NCI-H2171 (cell line): ENCODE measurements around the gene SLC22A12.
"Not testable (repeated sequence)": the region's sequence is repeated elsewhere in the genome, so short reads cannot be mapped to it uniquely, and the experiment has no call there.

Experiments
- DNase-seq: peaks from one replicate; lab custom pipeline; 2025; lab: John Stamatoyannopoulos, UW

Gene SLC22A12

DNA sequence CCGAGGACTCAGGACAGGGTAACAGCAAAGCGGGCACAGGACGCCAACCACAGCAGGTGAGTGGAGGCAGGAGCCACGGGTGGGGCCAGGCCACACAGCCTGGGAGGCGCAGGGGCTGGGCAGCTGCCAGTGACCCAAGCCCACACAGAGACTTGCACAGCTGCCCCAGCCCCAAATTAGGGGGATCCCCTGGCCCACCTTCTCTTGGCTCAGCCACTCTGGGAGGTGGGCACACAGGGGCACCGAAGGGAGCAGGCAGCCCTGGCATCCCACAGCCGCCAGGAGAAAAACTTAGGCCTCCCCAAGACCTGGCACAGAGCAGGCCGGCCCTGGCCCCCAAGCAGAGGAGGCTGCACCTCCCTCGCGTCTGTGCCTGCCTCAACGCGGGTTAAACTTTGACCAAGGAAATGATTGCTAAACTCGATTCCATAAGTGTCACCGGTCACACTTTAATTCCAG, at the start of gene SLC22A12:
SLC22A12 (plus strand) TSS at position 458 of the 459 bp plus-strand sequence. CDS start 337 bp downstream, outside the sequence.
- no peak for DNase-seq

DNA sequence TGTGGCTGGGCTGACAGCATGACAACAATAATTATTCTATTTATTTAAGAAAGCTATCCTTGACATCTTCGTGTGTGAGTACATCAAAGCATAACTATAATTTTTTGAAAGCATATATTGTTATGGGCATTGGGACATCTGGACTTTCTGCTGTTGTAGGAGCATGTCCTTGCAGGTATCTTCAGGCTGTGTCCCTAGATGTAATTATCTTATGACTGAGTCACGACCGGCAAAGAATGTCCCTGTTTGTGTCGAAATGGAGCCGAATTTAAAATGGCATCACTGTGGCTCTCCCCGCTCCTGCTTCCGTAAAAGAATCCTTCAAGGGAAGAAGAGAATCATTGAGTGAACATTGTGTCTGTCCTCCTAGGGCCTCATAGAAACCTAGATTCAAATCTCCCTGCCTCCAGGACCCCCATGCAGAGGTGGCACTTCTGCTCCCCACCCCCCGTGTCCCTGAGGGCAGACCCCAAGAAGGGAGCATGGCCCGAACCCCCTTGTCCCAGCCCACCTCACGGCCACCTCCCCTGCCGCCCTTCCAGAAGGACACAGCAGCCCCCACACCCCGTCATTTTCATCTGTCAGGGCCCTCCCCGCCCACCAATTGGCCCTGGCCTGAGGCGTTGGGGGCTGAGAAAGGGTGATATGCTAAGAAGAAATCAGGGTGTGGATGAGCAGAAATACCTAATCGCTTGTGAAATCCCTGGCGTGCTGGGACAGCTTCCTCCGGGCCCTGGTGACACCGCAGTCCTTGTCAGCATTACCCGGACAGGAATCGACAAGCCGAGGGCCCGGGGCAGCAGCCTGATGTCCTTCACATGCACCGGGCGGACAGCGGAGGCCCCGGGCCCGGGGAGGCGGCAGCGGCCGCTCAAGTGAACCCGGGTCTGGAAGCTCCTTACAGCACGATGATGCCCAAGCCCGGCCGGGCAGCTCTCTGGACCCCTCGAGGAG, 48.6 kb upstream of the SLC22A12 start:
- DNase-seq, result no peak

DNA sequence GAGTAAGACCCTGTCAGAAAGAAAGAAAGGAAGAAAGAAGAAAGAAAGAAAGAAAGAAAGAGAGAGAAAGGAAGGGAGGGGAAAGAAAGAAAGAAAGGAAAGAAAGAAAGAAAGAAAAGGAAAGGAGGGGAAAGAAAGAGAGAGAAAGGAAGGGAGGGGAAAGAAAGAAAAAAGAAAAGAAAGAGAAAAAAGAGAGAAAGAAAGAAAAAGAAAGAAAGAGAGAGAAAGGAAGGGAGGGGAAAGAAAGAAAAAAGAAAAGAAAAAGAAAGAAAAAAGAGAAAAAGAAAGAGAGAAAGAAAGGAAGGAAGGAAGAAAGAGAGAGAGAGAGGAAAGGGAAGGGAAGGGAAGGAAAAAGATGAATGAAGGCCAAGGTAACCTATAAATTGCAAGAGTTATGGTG, 47.2 kb upstream of the SLC22A12 start:
- no peak for DNase-seq

DNA sequence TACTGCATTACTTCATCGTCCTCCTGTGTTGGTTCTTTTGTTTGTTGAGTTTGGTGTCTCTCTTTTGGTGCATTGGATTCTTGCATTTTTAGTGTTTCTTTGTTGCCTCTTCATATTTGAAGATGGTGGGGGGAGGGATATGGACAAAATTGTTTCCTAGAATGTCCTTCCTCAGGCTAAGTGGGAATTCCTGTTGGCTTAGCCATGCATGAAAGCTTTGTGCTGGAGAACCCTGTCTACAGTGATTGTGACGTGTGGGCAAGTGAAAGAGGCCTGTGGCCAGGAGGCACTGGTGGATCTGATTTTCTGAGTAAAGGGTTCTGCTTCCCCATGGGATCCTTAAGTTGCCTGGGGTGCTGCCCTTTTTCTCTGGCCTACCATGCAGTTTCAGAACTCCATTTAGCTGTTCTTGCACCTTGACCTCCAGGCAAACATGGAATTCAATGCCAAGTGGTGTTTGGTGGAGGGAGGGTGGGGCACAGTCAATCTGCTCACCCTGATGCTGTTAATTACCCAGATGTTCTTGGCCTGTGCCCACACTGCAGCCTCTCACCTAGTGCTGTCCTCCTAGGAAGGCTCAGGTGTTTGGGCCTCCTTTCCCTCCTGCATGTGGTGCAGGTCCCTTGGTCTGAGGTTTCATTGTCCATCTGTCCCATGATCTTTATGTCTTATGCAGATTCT, 46.3 kb upstream of the SLC22A12 start:
- DNase-seq, result no peak

DNA sequence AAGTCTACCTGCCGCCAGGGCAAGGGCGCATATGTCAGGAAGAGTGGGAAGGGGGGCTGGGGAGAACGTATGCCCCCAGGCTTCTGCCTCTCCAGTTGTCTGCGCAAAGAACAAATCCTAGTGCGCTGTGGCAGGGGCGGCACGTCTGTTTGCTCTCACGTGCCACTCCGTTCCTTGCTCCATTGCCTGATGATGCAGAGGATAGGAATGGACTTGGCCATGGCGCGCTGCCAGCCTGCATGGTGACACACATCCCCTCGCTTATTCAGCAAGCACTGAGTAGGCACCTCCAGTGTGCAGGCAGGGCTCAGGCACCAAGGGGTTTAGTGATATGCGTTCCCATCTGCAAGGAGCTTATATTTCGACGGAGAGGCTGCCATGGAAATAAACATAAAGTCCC, 45.4 kb upstream of the SLC22A12 start:
- no peak for DNase-seq

DNA sequence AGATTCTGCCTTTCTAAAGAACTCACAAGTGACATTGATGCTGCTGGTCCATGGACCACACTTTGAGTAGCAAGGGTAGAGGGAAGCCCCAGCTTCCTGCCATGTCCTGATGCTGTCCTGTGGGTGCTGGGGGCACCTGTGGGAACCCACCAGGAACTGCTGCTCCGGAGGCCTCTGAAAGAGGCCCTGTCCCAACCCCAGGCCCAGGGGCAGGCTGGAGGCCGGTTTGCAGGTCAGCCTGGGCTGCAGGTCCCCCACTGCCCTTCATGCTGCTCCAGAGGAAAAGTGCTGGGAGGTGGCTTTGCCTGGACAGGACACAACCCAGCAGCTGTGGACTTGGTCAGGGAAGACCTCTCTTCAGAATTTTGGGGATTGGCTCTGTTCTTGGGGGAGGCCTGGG, 44.8 kb upstream of the SLC22A12 start:
- DNase-seq, result no peak

DNA sequence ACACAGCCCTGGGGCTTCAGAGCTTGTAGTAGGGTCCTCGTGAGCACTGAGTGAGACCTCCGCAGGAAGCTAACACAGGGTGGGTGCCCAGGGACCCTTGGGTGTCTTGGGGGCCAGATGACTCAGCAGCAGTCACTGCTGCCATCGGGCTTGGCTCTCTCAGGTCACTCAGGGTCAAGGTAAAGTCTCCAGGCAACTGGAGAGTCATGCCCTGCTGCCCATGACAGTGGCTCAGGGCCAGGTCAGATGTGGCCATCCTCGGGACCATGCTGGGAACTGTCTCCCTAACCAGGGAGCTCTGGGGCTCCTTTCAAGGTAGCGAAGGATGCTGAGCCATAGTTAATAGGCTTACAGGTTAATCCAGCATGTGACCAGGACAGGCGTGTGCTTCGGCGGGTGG, 44.4 kb upstream of the SLC22A12 start:
- DNase-seq, result no peak

DNA sequence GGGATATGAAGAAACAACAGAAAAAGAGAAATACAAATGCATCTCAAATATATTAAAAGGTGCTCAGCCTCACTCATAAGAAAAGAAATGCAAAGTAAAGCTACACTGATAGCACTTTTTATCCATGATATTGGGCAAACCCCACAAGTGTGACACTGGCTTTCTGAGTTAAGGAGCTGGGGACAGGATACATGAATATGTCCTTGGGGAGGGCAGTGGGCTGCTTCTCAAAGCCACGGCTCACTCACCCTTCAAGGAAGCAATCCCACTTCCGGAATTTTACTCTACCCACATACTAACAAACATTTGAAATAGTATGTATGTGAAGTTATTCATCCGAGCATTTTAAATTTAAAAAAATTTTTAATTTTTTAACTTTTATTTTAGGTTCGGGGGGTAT, 41.1 kb upstream of the SLC22A12 start:
- DNase-seq, result no peak

DNA sequence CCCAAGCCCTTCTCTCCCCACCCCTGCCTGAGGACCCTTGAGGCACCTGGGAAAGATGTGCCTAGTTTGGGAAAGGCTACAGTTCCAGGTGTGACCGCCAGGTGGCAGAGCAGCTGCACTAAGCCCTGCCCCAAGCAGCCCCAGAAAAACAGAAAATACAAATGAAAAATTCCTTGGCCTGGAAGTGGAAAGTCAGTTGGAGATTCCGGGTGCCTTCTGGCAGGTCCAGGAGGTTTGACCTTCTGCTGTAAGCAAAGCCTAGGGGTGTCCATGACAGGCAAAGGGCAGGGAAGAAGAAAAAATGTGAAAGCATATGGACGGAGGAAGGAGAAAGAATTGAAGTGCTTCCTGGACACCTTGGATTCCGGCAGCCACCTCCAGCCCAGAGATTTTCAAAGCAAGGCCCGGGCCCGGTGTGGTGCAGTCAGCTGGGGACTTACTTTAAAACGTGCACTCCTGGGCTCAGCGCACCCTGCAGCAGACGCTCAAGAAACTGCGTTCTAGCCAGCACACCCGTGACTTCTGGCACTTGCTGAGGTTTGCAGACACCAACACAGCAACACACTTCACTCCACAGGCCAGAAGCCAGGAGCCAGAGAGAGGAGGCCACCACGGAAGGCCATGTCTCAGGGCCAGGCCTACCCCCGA, 37.3 kb upstream of the SLC22A12 start:
- no peak for DNase-seq

DNA sequence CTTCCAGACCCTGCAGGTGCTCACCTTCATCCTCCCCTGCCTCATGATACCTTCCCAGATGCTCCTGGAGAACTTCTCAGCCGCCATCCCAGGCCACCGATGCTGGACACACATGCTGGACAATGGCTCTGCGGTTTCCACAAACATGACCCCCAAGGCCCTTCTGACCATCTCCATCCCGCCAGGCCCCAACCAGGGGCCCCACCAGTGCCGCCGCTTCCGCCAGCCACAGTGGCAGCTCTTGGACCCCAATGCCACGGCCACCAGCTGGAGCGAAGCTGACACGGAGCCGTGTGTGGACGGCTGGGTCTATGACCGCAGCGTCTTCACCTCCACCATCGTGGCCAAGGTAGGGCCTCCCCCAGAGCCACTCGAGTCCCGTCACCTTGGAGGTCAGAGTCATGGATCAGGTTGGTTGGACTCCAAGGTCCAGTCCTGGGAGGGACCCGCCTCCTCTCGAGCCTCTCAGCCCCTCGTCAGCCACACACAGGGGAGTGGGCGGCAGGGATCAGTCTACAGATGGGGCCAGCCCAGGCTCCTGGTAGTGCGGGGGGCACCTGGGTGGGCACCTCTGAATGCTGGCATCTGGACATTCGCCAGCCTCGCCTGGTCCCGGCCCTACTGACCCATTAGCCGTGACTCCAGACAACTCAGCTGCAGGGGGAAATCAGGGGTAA, 34.8 kb upstream of the SLC22A12 start:
- no peak for DNase-seq

DNA sequence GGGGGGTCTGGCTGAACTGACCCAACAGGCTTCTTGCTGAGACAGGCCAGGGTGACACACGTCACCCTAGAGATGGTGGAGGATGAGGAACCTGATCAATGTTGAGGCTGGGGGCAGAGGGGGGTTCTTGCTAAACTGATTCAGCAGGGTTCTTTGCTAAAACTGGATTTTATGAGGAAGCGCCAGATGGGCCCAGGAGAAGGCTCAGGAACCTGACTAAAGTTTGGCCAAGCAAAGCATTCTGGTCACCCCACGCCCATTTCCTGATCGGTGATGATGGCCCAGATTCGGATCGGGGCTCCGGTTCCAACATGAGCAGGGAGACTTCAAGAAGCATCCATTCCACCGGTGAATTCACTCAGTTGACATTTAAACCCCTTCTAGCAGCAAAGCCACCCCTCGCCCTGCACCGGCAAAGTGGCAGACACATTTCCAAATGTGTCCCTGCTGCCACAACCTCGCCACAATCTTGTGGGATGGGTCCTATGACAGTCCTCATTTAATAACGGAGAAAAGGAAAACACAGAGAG, 34.2 kb upstream of the SLC22A12 start:
- DNase-seq, result no peak

DNA sequence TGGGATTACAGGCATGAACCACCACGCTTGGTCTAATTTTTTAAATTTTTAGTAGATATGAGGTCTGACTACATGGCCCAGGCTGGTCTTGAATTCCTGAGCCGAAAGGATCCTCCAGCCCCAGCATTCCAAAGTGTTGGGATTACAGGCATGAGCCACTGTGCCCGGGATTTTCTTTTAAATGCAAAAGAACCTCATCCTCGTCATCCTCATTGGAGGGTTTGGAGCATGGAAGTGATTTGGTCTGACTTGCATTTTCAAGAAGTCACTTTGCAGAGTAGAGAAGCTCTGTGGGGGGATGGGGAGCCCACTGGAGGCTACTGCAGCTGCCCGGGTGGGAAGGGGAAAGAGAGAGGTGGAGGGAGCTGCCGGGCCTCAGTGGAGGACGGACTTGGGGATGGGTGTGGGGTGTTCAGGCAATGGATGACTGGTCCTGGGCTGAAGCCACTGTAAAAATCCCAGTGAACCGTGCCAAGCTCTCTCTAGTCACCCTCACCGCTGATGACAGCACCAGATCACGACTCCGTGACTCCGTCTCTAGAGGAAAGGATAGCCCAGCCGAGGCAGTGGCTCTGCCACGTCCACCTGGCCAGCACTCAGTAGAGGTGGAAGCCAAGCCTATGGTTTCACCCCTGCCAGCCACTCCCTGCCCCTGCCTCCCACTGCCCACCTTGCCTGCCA, 32.8 kb upstream of the SLC22A12 start:
- DNase-seq, result no peak

DNA sequence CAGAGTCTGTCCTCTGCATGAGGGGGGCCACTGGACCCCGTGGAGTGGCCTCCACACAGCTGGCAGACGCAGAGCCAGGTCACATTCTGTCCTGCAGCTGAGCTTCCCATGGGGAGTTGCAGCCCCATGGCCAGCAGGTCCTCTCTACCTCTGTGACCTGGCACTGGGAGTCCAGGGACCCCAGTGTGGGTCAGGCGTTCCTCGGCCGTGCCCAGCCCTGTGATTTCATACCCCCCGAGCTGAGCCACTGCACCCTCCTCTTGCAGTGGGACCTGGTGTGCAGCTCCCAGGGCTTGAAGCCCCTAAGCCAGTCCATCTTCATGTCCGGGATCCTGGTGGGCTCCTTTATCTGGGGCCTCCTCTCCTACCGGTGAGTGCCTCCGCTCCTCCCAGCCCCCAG, 32.2 kb upstream of the SLC22A12 start:
- DNase-seq, result no peak

DNA sequence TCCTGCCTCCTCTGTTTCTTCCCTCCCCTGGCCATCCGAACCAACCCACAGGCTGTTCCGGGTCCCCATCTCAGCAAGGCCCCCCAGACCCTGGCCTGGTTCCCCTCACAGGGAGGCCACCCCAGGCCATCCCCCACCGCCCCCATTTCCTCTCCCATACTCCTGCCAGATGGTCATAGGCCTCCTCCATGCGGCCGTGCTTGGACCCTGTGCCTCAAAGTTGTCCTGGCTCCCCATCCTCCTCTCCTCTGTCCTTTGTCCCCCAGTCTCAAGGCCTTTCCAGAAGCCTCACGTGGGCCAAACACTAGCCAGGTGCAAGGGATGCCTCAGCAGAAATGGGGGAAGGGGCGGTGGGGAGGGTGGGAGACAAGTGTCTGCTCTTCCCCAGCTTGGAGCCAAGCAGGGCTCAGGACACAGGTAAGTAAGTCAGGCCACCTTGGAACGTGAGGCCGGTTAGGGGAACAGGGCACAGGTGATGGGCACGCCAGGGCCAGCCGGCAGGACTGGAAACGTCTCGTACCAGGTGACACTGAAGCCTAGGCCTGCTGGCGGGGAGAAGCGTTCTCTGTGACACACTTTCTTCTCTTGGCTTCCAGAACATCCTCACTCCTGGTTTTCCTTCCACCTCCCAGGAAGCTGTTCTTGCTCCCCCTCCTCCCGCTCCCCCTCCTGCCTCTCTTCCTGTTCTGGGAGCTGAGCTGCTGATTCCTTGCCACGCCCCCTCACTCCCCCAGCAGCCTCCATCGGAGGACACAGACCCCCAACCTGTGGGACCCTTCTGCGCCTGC, 31.5 kb upstream of the SLC22A12 start:
- DNase-seq, result no peak

DNA sequence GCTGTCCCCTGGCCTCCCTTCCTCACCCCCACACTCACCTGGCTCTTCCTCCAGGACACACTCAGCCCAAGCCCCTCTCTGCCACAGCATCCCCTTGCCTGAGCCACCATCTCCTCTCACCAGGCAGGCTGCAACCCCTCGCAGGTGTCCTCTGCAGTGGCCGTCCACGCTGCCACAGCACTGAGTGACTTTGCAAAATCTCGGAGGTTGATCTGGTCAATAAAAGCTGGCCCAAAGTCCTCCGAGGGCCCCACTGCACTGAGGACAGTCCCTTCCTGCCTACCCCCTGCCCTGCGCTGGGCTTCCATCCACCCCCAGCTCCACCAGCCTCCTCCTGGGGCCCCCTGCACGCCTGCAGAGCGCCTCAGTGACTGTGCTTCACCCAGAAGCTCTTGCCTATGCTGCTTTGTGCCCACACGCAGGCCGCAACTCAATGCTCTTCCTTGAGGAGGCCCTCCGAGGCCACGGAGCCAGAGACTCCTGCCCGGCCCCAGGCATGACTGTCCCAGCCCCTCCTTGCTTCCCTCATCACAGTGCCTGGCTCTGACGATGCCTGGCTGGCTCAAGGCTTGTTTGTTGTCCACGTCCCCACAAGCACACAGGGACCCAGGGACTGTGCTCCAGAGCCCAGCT, 30.8 kb upstream of the SLC22A12 start:
- DNase-seq, result no peak

DNA sequence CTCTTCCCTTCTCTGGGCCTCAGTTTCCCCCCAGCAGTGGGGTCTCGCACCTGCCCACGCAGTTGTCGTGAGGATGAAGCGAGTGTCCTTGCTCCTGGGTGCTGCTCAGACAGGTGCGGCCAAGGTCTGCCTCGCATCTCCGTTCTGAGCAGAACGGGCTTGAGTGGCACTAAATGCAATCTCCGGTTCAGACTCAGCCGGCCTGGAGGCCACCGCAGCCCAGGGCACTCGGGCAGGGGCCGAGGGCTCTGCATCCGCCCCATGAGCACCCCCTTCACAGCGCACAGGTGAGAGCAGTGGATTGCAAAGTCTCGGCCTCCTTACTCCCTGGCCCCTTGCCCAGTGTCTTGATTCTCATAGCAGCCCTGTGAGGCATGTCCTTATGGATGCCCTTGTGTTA, 30.1 kb upstream of the SLC22A12 start:
- no peak for DNase-seq

DNA sequence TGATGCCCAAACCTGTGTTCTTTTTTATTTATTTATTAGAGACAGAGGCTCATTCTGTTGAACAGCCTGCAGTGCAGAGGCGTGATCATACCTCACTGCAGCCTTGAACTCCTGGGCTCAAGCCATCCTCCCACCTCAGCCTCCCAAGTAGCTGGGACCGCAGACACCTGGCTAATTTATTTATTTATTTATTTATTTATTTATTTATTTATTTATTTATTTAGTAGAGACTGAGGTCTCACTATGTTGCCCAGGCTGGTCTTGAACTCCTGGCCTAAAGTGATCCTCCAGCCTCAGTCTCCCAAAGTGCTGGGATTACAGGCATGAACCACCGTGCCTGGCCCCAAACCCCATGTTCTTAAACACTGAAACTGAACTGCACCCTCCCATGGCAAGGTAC, 29.6 kb upstream of the SLC22A12 start:
- DNase-seq, result not testable (repeated sequence)

DNA sequence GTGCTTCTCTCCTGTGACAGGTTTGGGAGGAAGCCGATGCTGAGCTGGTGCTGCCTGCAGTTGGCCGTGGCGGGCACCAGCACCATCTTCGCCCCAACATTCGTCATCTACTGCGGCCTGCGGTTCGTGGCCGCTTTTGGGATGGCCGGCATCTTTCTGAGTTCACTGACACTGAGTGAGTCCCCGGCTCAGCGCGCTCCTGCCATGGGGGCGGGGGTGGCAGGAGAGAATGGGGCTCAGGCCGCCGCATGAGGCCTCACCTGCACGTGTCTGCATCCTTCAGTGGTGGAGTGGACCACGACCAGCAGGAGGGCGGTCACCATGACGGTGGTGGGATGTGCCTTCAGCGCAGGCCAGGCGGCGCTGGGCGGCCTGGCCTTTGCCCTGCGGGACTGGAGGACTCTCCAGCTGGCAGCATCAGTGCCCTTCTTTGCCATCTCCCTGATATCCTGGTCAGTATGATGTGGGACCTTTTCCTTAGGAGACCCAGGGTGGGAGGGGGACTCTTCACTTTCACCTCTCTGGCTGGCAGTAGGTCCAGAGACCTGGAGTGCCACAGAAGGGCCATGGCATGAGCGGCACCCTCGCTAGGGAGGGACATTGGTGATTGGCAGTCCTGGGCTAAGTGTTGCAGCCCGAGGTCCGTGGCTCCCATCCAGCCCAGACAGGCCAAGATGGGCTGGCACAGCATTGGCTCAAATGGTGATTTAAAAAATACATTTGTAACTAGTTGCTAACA, 28.9 kb upstream of the SLC22A12 start:
- no peak for DNase-seq

DNA sequence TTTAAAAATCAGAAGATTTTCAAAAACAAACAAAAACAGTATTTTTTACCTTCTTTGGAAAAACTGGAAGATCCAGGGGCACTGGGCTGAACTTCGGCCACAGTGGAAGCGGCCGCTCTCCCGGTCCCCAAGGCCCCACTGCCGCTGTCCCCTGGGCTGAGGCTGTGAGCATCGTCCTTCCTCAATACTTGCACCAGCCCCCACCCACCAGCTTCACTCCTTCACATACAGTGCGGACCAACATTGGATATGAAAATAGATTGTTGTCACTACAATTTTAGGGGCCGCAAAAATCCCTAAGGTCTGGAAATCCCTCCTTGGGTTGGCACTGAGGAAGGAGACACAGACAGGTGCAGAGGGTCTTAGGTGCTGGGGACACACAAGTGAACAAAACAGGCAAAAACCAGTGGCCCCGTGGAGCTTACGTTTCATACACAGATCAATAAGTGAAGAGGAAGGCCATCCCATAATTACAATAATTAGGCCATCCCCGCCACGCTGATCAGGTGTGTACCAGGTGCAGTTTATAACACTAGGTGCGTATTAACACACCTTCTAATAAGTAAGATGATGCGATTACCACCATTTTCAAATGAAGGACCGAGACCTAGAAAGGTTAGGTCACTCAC, 28.2 kb upstream of the SLC22A12 start:
- DNase-seq, result no peak
